HepG2 (cell line): Measurements from ENCODE around the gene CCNG1.

Experiments
- BHLHE40 ChIP-seq: IDR thresholded peaks from 2 replicates; pipeline ENCODE4 v1.6.1; 2011; ENCODE audit warnings: low read length, improper control_type of control experiment
- CTCF ChIP-seq: sonication (generic); formaldehyde crosslinking; IDR thresholded peaks from 2 replicates; pipeline ENCODE4 v1.5.0; 2020; ENCODE audit warnings: mild to moderate bottlenecking, missing genetic modification reagents, moderate library complexity
- KLF15 ChIP-seq: sonication (generic); formaldehyde crosslinking; IDR thresholded peaks from 2 replicates; pipeline ENCODE4 v1.8.1; 2023; ENCODE audit warnings: borderline replicate concordance, mild to moderate bottlenecking, inconsistent platforms, missing genetic modification reagents, mixed read lengths
- ZNF775 ChIP-seq: sonication (generic); formaldehyde crosslinking; IDR thresholded peaks from 2 replicates; pipeline ENCODE4 v1.4.0; 2020; ENCODE audit warnings: missing genetic modification reagents, mild to moderate bottlenecking, moderate library complexity, borderline replicate concordance
- TF ChIP-seq, protein P1 (sequence below): sonication (generic); formaldehyde crosslinking; IDR thresholded peaks from 2 replicates; pipeline ENCODE4 v1.4.0; 2020; ENCODE audit warnings: missing genetic modification reagents

DNA sequence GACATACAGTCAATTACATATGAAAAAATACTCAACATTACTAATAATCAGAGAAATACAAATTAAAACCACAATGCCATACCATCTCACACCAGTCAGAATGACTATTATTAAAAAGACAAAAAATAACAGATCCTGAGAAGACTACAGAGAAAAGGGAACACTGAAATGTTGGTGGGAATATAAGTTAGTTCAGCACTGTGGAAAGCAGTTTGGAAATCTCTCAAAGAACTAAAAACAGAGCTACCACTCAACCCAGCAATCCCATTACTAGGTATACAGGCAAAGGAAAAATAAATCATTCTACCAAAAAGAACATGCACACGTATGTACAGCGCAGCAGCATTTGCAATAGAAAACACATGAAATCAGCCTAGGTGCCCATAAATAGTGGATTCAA, 41.6 kb upstream of the CCNG1 start:
- TF ChIP-seq, protein P1, sequence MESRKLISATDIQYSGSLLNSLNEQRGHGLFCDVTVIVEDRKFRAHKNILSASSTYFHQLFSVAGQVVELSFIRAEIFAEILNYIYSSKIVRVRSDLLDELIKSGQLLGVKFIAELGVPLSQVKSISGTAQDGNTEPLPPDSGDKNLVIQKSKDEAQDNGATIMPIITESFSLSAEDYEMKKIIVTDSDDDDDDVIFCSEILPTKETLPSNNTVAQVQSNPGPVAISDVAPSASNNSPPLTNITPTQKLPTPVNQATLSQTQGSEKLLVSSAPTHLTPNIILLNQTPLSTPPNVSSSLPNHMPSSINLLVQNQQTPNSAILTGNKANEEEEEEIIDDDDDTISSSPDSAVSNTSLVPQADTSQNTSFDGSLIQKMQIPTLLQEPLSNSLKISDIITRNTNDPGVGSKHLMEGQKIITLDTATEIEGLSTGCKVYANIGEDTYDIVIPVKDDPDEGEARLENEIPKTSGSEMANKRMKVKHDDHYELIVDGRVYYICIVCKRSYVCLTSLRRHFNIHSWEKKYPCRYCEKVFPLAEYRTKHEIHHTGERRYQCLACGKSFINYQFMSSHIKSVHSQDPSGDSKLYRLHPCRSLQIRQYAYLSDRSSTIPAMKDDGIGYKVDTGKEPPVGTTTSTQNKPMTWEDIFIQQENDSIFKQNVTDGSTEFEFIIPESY (CRISPR knock-in tag): no peak
- TF ChIP-seq ZNF775 (CRISPR knock-in tag) (no peak), CTCF (CRISPR knock-in tag) (no peak), BHLHE40 (no peak), KLF15 (CRISPR knock-in tag) (no peak)
